HL-60 (cell line): ENCODE results near the gene RUFY4.

Experiments
- DNase-seq, 2 experiments: peaks; one replicate each; pipeline ENCODE4 v3.0.0-alpha.2; 2010 to 2020; ENCODE audit warnings: low read depth in 1 of 2, low spot score in 1 of 2
- H3K27ac ChIP-seq: fragments of 250-450 bp; sonication (Bioruptor Pico); replicated peaks from 2 replicates; pipeline ENCODE4 v1.5.1; 2020; ENCODE audit warnings: mild to moderate bottlenecking, moderate library complexity
- H3K27me3 ChIP-seq: fragments of 250-450 bp; sonication (Bioruptor Pico); 2 replicates; pipeline ENCODE4 v1.5.1; 2021; ENCODE audit warnings: mild to moderate bottlenecking, moderate library complexity; ENCODE audit not compliant: insufficient read depth, poor library complexity, severe bottlenecking
- H3K4me3 ChIP-seq: replicated peaks from 2 replicates; pipeline ENCODE4 v1.5.1; 2011; ENCODE audit warnings: mild to moderate bottlenecking, control low read depth, low read length; ENCODE audit not compliant: insufficient read depth
- GABPA ChIP-seq: IDR thresholded peaks from 2 replicates; pipeline ENCODE4 v1.6.1; 2012; ENCODE audit warnings: low read depth
- POLR2AphosphoS5 ChIP-seq: IDR thresholded peaks from 2 replicates; pipeline ENCODE4 v1.6.1; 2012; ENCODE audit warnings: low read depth
- SPI1 ChIP-seq: IDR thresholded peaks from 2 replicates; pipeline ENCODE4 v1.6.1; 2012; ENCODE audit warnings: low read depth, mild to moderate bottlenecking, borderline replicate concordance
- TF ChIP-seq, protein P1 (sequence below): IDR thresholded peaks from 2 replicates; pipeline ENCODE4 v1.6.1; 2012; ENCODE audit warnings: low read depth; ENCODE audit not compliant: insufficient replicate concordance
- TF ChIP-seq, protein P2 (sequence below): IDR thresholded peaks from one replicate; pipeline ENCODE4 v1.5.1; 2011; ENCODE audit warnings: low read length, control low read depth, inconsistent platforms; ENCODE audit not compliant: insufficient read depth

The RUFY4 gene

DNA sequence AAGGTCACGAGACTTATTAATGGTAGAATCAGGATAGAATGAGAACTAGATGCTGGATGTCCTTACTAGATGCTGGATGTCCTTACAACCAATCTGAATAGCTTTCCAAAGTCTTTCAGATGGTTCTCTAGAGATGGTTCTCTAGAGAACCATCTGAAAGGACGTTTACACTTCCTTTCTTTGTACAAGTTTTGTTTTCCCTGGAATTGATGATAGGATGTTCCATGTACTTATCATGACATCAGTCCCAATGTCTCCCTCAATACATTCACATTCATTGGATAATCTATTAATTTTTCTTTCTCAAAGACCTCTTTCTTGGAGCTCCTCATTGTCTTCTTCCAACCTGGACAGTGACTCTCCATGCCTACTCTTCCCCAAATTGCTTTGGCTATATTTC is 28.2 kb upstream of the RUFY4 start:
- H3K4me3 ChIP-seq = no peak overlapping the region
- H3K27me3 ChIP-seq = peaks cover 6% of the 10 kb centered on the region
- H3K27ac ChIP-seq = no peak overlapping the region
- no peak for DNase-seq
- TF ChIP-seq, protein P1, sequence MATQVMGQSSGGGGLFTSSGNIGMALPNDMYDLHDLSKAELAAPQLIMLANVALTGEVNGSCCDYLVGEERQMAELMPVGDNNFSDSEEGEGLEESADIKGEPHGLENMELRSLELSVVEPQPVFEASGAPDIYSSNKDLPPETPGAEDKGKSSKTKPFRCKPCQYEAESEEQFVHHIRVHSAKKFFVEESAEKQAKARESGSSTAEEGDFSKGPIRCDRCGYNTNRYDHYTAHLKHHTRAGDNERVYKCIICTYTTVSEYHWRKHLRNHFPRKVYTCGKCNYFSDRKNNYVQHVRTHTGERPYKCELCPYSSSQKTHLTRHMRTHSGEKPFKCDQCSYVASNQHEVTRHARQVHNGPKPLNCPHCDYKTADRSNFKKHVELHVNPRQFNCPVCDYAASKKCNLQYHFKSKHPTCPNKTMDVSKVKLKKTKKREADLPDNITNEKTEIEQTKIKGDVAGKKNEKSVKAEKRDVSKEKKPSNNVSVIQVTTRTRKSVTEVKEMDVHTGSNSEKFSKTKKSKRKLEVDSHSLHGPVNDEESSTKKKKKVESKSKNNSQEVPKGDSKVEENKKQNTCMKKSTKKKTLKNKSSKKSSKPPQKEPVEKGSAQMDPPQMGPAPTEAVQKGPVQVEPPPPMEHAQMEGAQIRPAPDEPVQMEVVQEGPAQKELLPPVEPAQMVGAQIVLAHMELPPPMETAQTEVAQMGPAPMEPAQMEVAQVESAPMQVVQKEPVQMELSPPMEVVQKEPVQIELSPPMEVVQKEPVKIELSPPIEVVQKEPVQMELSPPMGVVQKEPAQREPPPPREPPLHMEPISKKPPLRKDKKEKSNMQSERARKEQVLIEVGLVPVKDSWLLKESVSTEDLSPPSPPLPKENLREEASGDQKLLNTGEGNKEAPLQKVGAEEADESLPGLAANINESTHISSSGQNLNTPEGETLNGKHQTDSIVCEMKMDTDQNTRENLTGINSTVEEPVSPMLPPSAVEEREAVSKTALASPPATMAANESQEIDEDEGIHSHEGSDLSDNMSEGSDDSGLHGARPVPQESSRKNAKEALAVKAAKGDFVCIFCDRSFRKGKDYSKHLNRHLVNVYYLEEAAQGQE = no peak
- TF ChIP-seq POLR2AphosphoS5 = no peak
- TF ChIP-seq, protein P2, sequence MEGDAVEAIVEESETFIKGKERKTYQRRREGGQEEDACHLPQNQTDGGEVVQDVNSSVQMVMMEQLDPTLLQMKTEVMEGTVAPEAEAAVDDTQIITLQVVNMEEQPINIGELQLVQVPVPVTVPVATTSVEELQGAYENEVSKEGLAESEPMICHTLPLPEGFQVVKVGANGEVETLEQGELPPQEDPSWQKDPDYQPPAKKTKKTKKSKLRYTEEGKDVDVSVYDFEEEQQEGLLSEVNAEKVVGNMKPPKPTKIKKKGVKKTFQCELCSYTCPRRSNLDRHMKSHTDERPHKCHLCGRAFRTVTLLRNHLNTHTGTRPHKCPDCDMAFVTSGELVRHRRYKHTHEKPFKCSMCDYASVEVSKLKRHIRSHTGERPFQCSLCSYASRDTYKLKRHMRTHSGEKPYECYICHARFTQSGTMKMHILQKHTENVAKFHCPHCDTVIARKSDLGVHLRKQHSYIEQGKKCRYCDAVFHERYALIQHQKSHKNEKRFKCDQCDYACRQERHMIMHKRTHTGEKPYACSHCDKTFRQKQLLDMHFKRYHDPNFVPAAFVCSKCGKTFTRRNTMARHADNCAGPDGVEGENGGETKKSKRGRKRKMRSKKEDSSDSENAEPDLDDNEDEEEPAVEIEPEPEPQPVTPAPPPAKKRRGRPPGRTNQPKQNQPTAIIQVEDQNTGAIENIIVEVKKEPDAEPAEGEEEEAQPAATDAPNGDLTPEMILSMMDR = no peak
- no peak for TF ChIP-seq SPI1
- TF ChIP-seq GABPA = no peak

DNA sequence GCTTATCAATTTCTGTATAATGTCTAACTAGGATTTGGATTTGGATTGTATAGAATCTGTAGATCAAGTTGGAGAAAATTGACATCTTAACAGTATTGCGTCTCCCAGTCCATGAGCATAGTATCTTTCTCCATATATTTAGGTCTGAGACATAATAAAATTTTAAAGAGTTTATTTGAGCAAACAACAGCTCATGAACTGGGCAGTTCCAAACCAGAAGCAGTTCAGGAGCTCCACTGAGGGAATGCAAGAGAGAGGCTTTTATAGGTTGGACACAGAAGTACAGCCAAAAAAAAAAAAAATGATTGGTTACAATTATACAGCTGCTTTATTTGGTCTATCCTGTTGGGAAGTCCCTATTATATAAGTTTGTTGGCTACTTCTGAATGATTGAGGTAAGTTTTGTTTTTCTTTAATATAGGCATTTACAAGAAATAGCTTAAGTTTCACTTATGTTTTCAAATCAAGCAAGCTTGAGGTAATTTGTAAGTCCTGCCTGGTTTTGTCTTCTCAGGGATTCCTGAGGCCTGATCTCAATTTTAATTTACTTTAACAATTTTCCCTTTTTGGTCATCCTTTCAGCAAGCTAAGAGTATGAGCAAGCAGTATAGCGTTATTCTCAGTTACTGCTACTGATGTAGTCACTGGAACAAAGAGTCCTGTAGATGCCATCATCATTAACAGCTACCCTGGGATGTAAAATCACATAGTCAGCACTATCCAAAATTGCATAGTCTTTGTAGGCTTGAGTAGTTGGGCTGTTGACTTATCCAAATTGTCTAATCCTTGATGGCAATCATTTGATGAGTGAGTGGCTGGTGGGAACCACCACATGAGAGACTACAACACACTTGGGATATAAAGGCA is 27.5 kb upstream of the RUFY4 start:
- Histone ChIP-seq H3K4me3 (no peak overlapping the region), H3K27ac (no peak overlapping the region), H3K27me3 (peaks cover 6% of the 10 kb centered on the region)
- no peak for TF ChIP-seq SPI1
- no peak for TF ChIP-seq GABPA
- TF ChIP-seq, protein P1 = no peak
- TF ChIP-seq, protein P2 = no peak
- no peak for TF ChIP-seq POLR2AphosphoS5
- no peak for DNase-seq

DNA sequence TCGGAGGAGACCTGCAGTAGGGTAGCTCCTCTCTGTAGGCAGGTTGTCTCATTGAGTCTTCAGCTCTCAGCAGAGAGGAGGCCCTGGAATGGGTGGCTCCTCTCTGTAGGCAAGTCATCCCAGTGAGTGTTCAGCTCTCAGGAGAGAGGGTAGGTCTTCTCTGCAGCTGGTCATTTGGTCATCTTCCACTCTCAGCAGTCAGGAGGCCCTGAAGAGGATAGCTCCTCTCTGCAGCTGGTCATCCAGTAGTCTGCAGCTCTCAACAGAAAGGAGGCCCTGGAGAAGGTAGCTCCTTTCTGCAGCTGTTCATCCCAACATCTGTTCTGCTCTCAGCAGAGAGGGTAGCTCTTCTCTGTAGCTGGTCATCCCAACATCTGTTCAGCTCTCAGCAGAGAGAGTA is 26.0 kb upstream of the RUFY4 start:
- peaks cover 3% of the 10 kb centered on the region for H3K27me3 ChIP-seq
- DNase-seq = no peak
- TF ChIP-seq GABPA (no peak), SPI1 (no peak), POLR2AphosphoS5 (no peak)
- TF ChIP-seq, protein P2 = no peak
- TF ChIP-seq, protein P1 = no peak
- H3K27ac ChIP-seq = no peak overlapping the region
- no peak overlapping the region for H3K4me3 ChIP-seq
